ENCODE results near the gene CDKL5. TPM values are rescaled to one million over a fixed set of nuclear protein-coding genes. Genes with fewer than 3 reads are reported as not detected.
A peak's percentile ranks its signal among the peaks of the same experiment; 100 is the strongest.

CDKL5 gene
- polyA plus RNA-seq, 2 of the 4 experiments (the other 2 are of a cell fraction) = 5.4 to 22.8 TPM

DNA sequence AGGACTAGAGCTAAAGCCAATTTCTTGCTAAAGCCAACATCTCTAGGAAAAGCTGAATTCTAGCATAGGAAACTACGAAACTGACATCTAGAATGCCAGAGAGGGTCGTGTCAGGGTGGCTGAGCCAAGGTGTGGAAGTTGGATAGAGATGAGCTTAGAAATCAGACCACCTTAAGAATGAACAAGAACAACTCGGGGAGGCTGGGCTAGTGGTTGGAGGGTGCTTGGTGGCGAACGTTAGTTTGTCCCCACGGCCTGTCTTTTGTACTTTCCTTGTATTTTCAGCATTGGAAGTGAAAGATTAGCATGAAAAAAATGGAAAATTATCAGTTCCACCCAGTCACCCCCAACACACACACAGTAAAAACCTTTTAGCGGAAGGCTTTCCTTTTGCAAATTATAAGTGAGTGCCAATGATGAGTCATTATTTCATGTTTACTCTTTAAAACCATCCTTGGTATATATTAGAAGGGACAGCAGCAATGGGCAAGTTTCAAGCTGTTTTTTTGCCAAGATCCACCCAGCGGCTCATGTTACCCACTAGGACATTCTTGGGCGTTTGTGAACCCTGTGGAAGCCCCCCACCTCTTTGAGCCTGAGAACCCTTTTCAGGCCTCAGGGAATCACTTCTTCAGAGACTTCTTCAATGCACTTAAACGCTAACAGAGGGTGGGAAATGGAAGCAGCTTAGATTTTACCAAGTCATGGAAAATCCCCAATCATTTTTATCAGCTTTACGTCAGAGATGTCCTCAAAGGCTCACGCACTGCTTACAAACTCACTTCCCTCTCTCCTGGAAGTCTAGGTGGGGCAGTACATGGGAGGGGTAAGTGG, 277.2 kb downstream of the CDKL5 start (continued):
- TF ChIP-seq, protein P1, sequence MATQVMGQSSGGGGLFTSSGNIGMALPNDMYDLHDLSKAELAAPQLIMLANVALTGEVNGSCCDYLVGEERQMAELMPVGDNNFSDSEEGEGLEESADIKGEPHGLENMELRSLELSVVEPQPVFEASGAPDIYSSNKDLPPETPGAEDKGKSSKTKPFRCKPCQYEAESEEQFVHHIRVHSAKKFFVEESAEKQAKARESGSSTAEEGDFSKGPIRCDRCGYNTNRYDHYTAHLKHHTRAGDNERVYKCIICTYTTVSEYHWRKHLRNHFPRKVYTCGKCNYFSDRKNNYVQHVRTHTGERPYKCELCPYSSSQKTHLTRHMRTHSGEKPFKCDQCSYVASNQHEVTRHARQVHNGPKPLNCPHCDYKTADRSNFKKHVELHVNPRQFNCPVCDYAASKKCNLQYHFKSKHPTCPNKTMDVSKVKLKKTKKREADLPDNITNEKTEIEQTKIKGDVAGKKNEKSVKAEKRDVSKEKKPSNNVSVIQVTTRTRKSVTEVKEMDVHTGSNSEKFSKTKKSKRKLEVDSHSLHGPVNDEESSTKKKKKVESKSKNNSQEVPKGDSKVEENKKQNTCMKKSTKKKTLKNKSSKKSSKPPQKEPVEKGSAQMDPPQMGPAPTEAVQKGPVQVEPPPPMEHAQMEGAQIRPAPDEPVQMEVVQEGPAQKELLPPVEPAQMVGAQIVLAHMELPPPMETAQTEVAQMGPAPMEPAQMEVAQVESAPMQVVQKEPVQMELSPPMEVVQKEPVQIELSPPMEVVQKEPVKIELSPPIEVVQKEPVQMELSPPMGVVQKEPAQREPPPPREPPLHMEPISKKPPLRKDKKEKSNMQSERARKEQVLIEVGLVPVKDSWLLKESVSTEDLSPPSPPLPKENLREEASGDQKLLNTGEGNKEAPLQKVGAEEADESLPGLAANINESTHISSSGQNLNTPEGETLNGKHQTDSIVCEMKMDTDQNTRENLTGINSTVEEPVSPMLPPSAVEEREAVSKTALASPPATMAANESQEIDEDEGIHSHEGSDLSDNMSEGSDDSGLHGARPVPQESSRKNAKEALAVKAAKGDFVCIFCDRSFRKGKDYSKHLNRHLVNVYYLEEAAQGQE (IDR thresholded peaks at IDR 0.05) = no peak
- TF ChIP-seq MAFK (IDR thresholded peaks at IDR 0.05; ENCODE audit: partially characterized antibody) (peak; percentile 89), POLR2AphosphoS2 (conservative IDR thresholded peaks at IDR 0.05; ENCODE audit: low read length) (no peak), RFX5 (IDR thresholded peaks at IDR 0.05) (no peak), RAD21 (conservative IDR thresholded peaks at IDR 0.05 in 1 of 2, IDR thresholded peaks at IDR 0.05 in 1 of 2) (peak; percentile 1 to 38; a peak in 2 of 5 replicates), KDM1A (IDR thresholded peaks at IDR 0.05; ENCODE audit: low read depth) (no peak), EP300 (IDR thresholded peaks at IDR 0.05) (peak; percentile 47 to 84; a peak in 3 of 5 replicates), FOXS1 (CRISPR knock-in tag; IDR thresholded peaks at IDR 0.05) (peak; percentile 77; the same call in 1 of the 2 replicates), CHD2 (IDR thresholded peaks at IDR 0.05; ENCODE audit: low read length, partially characterized antibody) (no peak), ZNF302 (CRISPR knock-in tag; IDR thresholded peaks at IDR 0.05) (no peak), SREBF2 (IDR thresholded peaks at IDR 0.05) (no peak)

Small RNAs within 50 kb of the gene (small RNA-seq; reads per million reads assigned to genes)
- 0 reads per million in 6 experiments for gene RF00019

Other genes with a start within 250 kb of the CDKL5 start
- gene BEND2, start 204.7 kb upstream of the CDKL5 start, polyA plus RNA-seq (2011; rRNA removed) = not detected in 2 replicates
- gene BEND2, start 204.7 kb upstream of the CDKL5 start, polyA plus RNA-seq (2017; fragmentation: RNase III; extraction: RNeasy Plus Mini Kit Qiagen cat#74134 plus additional on column Dnase treatment) = not detected in 3 replicates
- 11.1 and 13.9 TPM in 2 replicates for gene SCML2, start 70.9 kb upstream of the CDKL5 start, polyA plus RNA-seq (2011; rRNA removed)
- gene SCML2, start 70.9 kb upstream of the CDKL5 start, polyA plus RNA-seq (2017; fragmentation: RNase III; extraction: RNeasy Plus Mini Kit Qiagen cat#74134 plus additional on column Dnase treatment) = 8.0 to 8.6 TPM (median 8.0 TPM) in 3 replicates
- not detected in 2 replicates for gene RS1, start 246.5 kb downstream of the CDKL5 start, polyA plus RNA-seq (2011; rRNA removed)
- gene RS1, start 246.5 kb downstream of the CDKL5 start, polyA plus RNA-seq (2017; fragmentation: RNase III; extraction: RNeasy Plus Mini Kit Qiagen cat#74134 plus additional on column Dnase treatment) = not detected in 3 replicates

Data from A549 (cell line).